ENCODE data around the gene CLNK.

The CLNK gene

DNA sequence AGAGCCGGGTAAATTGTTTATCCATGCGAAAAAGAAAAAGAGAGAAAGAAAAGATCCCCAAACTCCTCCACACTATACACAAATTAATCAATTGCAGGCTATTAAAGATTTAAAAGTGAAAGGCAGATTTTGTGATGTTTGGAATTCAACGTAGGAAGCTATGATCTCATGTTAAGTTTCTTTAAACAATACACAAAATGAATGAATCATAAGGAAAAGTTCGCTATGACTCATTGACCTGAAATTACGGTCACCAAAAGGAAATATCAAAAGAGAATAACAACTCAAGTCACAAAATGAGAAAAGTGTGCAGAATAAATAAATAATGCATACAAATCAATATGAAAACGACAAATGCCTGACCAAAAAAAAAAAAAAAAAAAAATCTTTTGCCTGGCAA, 28.6 kb downstream of the CLNK start:
- DNase-seq (ENCODE audit: insufficient read length, low spot score) = no peak
- TF ChIP-seq, protein P1, sequence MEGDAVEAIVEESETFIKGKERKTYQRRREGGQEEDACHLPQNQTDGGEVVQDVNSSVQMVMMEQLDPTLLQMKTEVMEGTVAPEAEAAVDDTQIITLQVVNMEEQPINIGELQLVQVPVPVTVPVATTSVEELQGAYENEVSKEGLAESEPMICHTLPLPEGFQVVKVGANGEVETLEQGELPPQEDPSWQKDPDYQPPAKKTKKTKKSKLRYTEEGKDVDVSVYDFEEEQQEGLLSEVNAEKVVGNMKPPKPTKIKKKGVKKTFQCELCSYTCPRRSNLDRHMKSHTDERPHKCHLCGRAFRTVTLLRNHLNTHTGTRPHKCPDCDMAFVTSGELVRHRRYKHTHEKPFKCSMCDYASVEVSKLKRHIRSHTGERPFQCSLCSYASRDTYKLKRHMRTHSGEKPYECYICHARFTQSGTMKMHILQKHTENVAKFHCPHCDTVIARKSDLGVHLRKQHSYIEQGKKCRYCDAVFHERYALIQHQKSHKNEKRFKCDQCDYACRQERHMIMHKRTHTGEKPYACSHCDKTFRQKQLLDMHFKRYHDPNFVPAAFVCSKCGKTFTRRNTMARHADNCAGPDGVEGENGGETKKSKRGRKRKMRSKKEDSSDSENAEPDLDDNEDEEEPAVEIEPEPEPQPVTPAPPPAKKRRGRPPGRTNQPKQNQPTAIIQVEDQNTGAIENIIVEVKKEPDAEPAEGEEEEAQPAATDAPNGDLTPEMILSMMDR (IDR thresholded peaks at IDR 0.05; ENCODE audit: insufficient read depth, missing control alignments) = no peak
- FAIRE-seq = no peak

DNA sequence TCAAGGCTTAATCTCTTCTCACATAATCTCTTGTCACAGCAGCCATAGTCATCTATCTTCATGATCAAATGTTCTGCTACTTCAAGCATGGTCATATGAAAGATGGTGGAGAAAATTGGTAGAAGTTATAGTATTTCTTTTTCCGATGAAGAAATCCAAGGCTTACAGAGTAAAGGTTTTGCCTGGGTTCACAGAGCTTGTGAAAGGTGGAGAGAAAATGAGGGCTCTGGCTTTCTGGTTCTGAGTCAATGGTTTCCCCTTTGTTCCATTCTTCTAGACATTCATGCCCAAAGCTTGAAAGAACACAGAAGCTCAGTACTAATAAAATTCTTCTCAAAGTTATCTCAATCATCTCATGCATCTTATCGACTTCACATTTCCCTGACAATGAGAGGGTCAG, 36.1 kb downstream of the CLNK start:
- FAIRE-seq = no peak
- TF ChIP-seq, protein P1 (IDR thresholded peaks at IDR 0.05; ENCODE audit: insufficient read depth, missing control alignments) = no peak
- no peak for DNase-seq (ENCODE audit: insufficient read length, low spot score)

DNA sequence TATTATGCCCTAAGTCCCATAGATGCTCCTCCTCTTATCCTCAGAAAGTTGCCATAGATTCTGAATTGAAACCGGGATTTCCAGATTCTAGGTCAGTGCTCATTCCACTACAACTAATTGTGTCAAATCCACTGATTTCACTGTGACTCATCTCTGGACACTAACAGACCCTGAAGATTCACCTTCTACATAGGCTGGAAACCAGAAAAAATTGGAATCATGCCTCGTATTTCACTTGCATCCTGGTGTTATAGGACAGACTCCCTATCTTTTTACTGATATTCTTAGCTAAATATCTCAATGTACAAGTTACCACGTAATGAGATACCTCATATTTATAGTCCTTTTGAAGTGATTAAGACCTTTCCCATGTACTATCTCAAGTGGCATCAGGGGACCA, 36.7 kb downstream of the CLNK start:
- no peak for FAIRE-seq
- DNase-seq (ENCODE audit: insufficient read length, low spot score) = no peak
- TF ChIP-seq, protein P1 (IDR thresholded peaks at IDR 0.05; ENCODE audit: insufficient read depth, missing control alignments) = no peak

DNA sequence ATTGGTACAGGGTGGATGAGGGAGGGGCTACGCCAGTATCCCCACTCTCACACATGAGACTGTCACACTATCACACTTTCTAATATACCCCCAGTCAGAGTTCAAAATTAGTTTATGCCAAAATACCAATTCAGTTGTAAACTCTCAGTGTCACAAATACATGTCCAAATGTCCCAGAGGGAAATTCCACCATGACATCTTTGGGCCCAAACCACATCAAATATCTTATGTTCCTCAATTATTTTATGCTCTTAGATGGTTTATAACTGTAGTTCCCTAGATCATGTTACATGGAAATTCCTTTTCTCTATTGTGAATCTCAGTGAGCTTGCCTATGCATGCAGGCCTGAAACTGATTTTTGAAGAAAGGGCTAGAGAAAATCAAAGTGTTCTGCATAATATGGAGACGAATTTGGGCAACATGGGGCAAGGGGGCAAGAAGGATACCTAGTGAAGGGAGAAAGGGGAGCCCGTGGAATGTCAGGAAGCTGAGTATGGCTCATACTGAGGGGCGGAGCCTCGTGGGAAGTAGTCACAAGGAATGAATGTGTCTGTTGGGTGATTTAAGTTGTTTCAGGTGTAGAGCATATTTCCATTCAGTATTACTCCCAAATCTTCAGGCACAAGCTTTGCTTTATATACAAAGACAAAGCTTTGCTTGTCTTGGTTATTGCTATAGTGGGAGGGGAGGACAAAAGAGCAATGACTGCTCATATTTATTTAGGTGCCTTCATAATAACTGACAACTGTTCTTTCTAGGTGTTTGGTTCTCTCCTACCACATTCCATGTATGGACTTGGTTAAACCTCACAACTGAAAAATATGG, 40.8 kb downstream of the CLNK start:
- DNase-seq (ENCODE audit: insufficient read length, low spot score) (no peak), FAIRE-seq (no peak)
- TF ChIP-seq, protein P1 (IDR thresholded peaks at IDR 0.05; ENCODE audit: insufficient read depth, missing control alignments) = no peak

DNA sequence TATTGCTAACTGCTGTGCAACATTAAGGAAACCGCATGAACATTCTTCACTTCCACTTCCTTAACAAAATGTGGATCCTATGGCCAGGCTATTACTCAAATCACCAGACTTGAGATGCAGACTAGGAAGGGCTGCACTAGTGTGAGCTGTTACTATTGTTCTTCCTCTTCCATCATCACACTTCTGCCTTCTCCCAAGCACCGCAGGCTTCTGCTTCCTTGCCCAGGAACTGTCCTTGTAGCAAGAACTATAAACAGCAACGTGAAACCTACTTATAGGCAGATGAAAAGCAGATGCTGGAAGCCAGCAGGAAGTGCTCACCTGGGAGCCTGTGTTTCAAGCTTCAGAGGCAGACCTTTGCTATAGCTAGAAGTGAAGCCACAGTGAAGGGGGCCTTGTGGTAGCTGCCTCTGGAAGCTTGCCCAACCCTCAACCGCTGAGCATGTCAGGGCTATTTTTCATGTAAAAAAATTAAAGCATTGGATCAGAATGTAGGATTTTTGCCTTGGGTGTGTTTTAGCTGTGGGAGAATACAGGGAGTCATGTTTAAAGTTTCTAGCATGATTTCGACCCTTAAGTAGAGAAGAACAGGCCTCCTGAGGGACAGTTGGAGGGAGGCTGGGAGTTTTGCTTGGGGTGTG, 43.9 kb downstream of the CLNK start:
- DNase-seq (ENCODE audit: insufficient read length, low spot score) (no peak), FAIRE-seq (no peak)
- TF ChIP-seq, protein P1 (IDR thresholded peaks at IDR 0.05; ENCODE audit: insufficient read depth, missing control alignments) = no peak

DNA sequence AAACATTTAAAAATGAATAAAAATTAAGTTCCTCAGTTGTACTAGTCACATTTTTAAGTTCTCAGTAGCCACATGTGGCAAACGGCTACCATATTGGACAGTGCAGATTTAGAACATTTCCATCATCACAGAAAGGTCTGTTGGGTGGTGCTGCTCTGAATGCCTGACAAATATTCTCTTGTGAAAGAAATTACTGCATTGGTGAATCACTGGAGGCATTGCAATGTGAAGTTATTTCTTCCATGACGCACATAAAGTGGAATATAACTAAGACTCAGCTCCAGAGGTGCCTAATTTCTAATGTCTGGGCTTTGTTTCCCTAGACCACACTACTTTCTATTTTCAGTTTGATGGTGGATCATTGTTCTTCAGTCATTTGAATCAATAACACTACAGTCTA, 44.9 kb downstream of the CLNK start:
- TF ChIP-seq, protein P1 (IDR thresholded peaks at IDR 0.05; ENCODE audit: insufficient read depth, missing control alignments) = no peak
- no peak for FAIRE-seq
- no peak for DNase-seq (ENCODE audit: insufficient read length, low spot score)

DNA sequence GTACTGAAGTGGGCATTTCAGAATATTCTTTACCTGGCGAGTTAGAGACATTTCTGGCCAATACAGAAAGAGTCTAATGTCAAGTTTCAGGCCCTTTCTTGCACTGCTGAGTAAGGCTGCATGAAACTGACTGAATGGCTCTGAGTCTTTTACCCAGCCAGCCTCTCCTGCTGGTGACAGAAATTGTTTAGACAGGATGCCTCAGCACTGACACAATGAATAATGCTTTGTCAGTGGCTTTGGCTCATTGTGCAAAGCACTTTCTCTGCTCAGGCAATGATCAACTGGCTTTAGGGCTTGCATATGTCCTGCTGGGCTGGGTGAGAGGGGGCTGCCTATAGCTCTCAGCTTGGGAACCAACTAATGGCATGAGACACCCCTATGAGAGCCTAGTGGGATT, 45.5 kb downstream of the CLNK start:
- no peak for FAIRE-seq
- DNase-seq (ENCODE audit: insufficient read length, low spot score) = no peak

More for the DNA sequence above, 45.5 kb downstream of the CLNK start:
- TF ChIP-seq, protein P1 (IDR thresholded peaks at IDR 0.05; ENCODE audit: insufficient read depth, missing control alignments) = no peak

All from D721Med (cell line).